Measurements from ENCODE around the gene RHNO1.

DNA sequence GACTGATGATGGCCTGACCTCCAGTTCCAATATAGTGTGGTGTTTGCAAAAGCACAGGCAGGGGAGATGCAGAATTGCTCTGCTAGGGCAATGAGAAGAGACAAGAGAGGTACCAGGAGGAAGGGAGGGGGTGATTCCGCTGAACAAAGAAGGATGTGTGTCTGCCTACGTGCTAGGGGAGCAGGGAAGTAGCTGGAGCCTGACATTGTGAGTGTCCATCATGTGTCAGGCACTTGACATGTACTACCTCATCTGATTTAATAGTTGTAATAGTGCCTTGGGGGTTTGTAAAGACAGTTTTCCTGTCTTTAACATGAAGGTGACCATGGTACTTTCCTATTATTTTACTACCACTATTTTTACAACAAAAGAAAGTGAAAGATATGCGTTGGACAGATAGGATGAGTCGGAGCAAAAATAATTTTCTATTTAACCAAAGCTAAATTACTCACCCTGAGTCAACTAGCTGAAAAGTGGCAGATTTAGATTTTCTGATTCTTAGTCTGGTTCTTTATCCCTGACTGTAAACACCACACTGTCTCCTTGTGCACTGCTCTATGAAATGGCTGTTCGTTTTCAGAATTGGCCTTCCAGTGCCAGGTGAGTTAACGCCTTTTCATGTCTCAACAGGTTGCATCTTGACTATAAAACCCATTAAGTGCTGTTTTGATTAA, 48.4 kb downstream of the RHNO1 start:
- TF ChIP-seq, protein P1, sequence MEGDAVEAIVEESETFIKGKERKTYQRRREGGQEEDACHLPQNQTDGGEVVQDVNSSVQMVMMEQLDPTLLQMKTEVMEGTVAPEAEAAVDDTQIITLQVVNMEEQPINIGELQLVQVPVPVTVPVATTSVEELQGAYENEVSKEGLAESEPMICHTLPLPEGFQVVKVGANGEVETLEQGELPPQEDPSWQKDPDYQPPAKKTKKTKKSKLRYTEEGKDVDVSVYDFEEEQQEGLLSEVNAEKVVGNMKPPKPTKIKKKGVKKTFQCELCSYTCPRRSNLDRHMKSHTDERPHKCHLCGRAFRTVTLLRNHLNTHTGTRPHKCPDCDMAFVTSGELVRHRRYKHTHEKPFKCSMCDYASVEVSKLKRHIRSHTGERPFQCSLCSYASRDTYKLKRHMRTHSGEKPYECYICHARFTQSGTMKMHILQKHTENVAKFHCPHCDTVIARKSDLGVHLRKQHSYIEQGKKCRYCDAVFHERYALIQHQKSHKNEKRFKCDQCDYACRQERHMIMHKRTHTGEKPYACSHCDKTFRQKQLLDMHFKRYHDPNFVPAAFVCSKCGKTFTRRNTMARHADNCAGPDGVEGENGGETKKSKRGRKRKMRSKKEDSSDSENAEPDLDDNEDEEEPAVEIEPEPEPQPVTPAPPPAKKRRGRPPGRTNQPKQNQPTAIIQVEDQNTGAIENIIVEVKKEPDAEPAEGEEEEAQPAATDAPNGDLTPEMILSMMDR (IDR thresholded peaks at IDR 0.05), result no peak
- no peak for TF ChIP-seq POLR2A (IDR thresholded peaks at IDR 0.05)

All from upper lobe of left lung (tissue), 4 donors.